HT1080 (cell line): ENCODE results near the gene PRR16. TPM values are rescaled to one million over a fixed set of nuclear protein-coding genes. Genes with fewer than 3 reads are reported as not detected.
"Not testable (repeated sequence)": the region's sequence is repeated elsewhere in the genome, so short reads cannot be mapped to it uniquely, and the experiment has no call there.

ENCODE experiments used
- DNase-seq: peaks from one replicate; pipeline ENCODE4 v3.0.0-alpha.2; 2015; ENCODE audit warnings: low read depth
- total RNA-seq: library from RNA; depleted of rRNA; stranded (reverse); fragments of >200 nt; shearing (Covaris generic); gene quantifications from 2 replicates; pipeline ENCODE4 v1.2.3, GENCODE V29; 2014

Gene PRR16
- total RNA-seq, 1 experiment from 2014 or later, result 2.1 TPM

DNA sequence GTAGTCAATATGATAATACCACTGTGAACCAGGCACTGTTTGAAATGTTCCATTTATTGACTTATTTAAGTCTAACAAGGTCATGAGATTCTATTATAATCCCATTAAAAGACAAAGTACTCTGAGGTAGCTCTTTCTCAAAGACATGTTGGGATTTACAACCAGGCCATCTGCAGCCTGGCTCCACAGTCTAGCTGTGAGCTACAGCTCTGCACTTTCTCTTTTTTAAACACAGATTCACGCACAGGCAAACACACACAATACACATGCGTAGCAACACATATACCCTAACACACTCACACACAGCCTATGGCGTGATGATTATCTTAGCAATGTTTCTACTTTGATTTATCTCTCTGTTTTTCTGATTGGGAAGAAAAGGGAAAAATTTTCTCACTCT lies 174.3 kb downstream of the PRR16 start:
- no peak for DNase-seq

DNA sequence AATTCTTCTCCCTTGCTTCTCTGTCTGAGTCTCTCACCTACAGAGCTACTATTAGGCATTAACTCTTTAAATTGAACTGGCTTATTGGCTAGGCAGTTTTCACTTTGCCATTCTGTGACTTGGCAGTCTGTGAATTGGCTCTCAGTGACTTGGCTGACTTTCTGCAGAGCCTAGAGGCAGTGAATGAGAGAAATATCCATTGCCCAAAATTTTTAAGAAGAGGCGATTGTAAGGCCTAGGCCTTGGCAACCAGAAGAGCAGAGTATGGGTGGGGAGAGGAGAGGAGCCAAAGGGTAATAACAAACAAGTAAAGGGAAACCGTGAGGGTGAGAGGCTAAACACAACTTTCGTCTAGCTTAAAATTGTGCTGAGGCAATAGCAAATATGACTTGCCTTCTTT lies 176.7 kb downstream of the PRR16 start:
- DNase-seq, result no peak

- DNase-seq, result no peak
Measured at GRCh38 chr5:120644516-120644915, 180.4 kb downstream of the PRR16 start.

- DNase-seq, result peak; percentile 15
Measured at GRCh38 chr5:120655828-120656435, 191.8 kb downstream of the PRR16 start.

DNA sequence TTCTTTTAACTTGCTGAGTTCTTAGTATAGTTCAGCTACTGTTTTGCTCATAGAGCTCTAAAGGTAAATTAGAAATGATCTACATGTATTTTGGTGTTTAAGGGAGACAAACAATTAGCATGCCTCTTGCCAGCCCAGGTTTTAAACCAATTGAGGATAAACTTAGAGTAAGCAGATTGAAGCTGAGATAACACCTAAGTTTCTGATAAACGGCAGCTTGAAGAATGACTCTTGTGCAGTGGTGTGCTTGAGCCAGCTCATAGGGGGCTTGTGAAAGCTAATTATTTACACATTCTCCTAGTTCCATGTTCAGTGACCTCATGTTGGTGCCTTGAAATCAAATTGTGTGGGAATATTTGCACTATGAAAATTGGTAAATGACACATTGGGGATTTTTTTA lies 193.0 kb downstream of the PRR16 start:
- DNase-seq, result no peak

DNA sequence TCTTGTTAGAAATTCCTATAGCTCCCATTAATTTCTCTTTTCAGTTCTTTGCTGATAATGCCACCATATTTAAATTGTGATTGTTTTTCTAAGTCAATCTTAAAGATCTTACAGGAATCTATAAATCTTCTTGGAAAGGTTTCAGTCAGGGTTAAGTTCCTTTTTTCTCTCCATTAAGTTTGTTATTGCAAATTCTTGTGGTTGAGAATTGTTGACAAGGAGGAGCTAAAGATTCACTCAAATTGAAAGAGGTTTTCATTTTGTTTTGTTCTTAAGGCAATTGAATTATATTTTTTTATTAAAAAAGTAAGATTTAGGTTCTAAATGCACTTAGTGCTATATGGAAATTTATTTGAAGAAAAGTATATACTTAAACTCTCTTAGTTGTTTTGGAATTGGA lies 213.4 kb downstream of the PRR16 start:
- no peak for DNase-seq

DNA sequence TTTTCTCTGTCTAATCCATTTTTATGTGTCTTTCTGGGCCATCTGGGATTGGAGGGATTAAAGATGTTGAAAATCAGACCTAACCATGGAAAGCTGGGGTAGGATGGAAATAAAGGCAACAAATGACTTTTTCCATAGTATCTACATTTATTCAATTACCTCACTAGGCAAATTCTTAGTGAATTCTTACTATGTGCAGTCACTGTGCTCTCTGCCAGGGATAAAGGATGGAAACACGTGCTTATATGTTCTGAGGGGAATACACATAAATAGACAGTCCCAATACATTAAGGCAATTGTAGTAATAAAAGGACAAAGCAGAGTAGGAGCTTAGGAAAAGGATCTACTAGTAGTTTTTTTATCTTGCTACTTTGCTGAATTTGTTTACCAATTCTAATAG lies 214.2 kb downstream of the PRR16 start:
- DNase-seq, result no peak

DNA sequence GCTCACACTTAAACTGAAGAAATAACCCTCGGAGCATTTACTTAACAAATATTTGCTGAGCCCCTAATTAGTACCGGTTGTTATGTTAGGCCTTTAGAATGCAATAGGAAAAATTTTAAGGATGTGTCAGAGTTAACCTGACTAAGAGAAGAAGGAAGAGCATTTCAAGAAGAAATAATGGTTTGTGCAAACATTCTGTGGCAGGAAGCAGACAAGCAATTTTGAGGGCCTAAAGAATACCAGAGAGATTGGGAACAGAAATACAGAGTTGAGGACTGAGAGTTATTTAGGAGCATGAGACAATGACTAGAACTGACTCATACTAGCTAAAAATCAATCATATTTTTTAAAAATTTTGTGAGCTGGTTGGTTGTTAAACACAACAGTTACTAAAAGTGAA lies 218.8 kb downstream of the PRR16 start:
- peak; percentile 41 for DNase-seq

DNA sequence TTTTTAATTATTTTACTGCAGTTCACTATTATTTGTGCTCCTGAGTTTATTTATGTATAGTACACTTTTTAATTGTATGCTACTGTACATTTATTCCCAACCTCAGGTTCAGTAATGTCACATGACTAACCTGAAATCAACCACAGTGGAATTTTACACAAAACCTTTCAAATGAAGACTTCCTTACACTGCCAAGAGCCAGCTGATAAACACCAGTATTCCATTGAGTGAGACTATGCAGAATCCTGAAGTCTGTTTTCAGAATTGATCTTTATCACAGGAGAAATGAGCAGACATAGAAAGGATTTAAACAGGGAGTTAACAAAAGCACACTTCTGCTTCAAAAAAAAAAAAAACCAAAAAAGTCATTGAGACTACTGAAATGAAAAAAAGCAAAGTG lies 219.5 kb downstream of the PRR16 start:
- no peak for DNase-seq

DNA sequence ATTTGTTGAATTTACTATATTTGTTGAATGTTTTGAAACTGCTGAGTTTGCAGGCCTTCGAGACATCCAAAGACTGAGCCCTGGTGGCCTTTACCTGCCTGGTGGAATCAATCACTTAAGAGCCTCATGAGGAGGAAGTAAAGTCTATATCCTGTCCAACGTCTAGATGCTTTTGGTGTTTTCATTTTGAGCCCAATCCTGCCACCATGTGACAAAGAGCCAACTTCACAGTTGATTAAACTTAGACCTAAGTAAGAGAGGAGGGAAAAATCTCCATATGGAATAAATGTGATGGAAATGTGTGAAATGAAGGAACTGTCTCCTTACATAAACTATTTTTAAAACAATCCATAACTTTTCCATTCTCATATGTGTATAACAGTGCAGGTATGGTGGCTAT lies 220.1 kb downstream of the PRR16 start:
- peak; percentile 8 for DNase-seq

DNA sequence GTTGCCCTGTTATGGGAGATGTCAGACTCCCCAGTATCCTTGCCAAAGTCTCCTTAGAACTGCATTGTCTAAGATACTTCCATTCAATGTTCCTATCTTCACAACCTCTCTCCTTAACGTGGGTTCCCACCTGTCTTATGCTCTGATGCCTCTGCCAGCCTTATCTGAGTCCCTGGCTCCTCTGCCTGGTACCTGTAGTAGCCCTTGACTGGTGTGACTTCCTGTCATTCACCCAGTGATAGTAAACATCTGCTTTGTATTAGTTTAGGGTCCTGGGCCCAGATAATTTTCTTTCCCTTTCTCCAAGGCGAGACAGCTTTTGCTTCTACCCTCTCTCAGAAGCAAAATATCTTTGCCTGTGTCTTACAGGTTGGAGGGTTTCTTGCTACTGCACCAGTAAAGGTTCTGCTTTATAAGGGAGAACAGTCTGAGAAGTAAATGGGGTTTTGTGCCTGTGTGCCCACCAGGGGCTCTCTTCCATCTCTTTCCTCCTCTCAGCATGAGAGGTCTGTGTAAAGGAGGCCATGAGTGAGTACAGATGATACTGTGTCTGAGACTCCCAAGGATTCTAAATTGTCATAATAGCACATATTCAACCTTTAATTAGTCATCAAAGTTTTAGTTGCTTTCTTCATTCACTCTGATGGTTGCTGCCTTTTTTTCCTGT lies 220.8 kb downstream of the PRR16 start:
- DNase-seq, result no peak

DNA sequence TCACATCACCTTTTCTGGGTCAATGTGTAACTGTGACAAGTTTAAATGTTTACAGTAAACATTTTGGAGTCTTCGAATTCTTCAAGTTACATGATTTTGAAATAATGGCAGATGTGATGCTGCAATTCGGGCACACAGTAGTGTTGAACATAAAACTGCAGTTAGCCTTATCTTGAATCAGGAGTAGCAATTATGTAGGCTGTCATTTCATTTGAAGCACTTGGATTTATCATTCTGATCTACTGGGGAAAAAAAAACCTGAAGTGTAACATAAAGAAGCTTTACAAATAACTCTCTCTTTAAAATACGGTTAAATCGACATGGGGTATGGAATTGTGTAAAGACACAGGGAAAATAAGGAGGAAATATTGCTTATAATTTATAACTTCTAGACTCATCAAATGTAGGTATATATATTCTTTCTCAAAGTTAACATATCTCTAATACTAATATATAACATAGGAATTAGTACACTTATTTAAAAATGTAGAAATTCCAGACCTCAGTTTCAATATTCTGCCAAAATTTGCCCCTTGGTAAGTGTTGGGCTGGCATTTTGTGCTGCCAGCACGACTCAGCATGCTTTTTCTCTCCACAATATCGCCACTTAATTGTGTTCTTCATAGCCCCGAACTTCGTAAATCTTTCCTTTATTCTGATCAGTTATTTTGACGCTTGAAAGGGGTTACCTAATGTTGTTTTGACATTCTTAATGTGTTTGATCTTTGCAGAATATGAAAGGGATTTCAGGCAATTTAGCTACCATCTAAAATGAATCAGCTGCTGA lies 226.7 kb downstream of the PRR16 start:
- no peak for DNase-seq

- DNase-seq, result no peak
Measured at GRCh38 chr5:120692325-120692724, 228.2 kb downstream of the PRR16 start.

DNA sequence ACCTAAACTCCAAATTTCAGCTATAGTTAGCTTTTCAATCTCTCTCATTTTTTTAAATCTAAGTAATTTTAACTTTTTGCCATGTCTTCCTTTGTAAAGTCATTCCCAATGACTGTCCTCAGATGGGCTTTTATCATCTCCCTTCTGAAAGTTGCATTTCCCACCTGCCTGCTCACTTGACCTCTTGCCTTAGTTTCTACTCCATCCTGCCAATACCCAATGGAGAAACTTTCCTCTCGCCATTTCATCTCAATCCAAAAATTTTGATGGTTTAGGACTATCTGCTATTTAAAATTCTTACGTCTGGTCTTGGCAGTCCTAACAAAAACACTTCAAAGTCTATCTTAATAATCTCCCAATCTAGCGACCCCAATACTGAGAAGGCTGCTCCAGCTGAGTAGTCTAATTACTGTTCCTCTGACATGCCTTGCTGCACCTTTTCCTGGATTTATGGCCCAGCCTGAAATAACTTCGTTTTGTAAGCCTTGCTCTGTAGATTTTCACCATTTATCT lies 231.3 kb downstream of the PRR16 start:
- DNase-seq, result no peak

DNA sequence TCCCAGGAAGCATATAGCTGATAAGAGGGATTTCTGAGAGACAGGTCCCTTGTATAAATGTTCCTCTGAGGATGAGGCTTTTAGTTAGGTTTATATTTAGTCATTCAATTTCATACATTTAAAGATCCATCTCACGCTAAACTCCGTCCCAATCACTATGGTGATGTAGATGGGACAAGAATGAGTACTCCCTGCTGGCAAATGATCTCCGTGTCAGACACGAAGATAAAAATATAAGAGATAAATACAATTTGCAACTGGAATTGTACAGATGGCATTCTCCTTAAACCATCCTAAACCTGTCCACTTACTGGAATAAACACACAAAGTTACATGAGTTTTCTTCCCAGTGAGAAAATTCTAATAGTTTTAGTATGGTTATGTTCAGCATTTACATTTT lies 233.0 kb downstream of the PRR16 start:
- DNase-seq, result no peak

GRCh38 chr5:120697670-120698327 lies 233.7 kb downstream of the PRR16 start:
- DNase-seq, result not testable (repeated sequence)

DNA sequence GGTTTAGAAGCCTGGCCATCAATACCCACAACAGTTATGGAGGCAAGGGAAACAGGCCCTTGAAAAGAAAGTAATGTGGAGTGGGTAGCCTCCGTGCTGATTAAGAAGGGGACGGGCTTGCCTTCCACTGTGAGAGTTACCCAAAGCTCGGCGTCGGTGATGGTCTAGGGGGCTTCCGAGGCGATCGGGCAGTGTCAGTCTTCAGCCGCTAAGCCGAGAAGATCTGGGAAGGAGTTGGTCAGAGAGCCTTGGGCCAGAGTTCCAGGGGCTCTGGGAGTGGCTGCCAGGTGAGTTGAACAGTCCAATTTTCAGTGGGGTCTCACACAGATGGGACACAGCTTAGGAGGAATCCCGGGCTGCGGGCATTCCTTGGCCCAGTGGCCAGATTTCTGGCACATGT lies 236.6 kb downstream of the PRR16 start:
- DNase-seq, result not testable (repeated sequence)

- DNase-seq, result not testable (repeated sequence)
Measured at GRCh38 chr5:120702817-120703538, 238.9 kb downstream of the PRR16 start.

DNA sequence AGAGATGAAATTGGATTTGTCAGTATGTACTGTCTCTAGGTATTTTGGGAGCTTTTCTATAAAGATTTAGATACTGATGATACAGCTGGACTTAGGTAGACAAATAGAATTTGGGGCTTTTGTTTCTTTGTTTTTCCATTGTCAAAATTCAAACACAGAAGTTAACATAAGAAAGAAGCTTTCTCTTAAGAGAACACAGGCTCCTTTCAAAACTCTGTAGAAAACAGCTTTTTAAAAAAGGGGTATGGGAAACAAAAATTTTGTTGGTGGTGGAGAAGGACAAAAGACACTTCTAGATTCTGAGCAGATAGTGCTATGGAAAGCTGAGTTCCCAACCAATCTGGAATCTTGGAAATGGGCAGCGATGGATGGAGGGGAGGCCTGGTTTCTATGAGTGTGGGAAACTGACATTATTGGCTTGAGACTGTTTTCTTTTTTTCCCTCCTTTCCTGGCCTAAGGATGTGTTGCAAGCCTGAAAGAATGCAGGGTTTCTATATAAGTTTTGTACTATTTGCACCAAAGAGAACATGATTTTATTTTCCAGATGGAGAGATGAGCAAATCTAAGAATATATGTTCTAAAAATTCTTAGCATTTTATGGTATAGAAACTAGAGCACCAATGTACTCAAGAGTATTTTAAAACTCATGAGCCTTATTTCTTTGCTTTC lies 240.0 kb downstream of the PRR16 start:
- DNase-seq, result no peak

DNA sequence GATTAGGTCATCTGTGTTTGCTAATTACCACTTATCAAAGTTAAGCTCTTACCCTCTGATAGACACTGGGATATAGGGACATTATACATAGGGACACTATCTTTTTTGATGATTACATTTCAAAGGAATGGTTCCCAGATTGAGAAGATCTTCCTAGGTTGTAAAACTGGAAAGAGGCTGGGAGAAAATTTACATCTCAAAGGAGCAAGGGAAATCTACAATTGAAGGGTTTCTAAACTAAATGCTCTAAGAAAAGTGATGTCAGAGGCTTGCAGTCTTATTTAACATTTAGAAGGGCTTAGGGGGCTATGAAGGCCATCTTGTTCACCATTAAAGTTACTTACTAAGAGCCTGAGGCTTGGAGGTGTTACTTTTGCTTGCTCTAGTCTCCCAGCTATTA lies 242.8 kb downstream of the PRR16 start:
- no peak for DNase-seq

DNA sequence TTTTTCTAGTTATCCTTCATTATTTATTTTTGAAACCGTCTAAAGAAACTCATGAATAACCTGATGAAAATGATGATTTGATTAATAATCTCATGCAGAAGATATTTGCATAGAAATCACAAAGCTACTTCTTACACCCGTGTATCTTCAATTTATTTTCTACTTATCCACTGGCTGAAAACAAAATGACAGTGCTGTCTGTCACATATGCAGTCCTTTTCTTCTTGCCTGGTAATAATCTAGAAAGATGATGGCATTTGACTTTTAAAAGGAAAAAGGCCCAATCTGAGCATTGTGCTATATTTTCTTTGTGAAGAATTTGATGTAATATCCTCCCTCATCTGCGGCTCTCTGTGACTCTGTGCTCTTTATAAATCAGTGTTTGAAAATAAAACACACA lies 253.3 kb downstream of the PRR16 start:
- DNase-seq, result no peak
